RPMI8226 (cell line): ENCODE results near the gene MACROD2.

Source experiments
- DNase-seq: peaks from one replicate; pipeline ENCODE4 v3.0.0-alpha.2; 2015

The MACROD2 gene

GRCh38 chr20:15862178-15862577 is 1866.9 kb downstream of the MACROD2 start:
- no peak for DNase-seq

- DNase-seq = no peak
Observed at GRCh38 chr20:15863735-15864134, 1868.4 kb downstream of the MACROD2 start.

GRCh38 chr20:15865553-15865952 is 1870.2 kb downstream of the MACROD2 start:
- no peak for DNase-seq

GRCh38 chr20:15866916-15867730 is 1871.8 kb downstream of the MACROD2 start:
- DNase-seq = no peak

GRCh38 chr20:15867899-15868298 is 1872.6 kb downstream of the MACROD2 start:
- no peak for DNase-seq

GRCh38 chr20:15875446-15875845 is 1880.1 kb downstream of the MACROD2 start:
- DNase-seq = no peak

- no peak for DNase-seq
Observed at GRCh38 chr20:15882553-15882952, 1887.2 kb downstream of the MACROD2 start.

- DNase-seq = no peak
Observed at GRCh38 chr20:15886250-15886649, 1890.9 kb downstream of the MACROD2 start.

- no peak for DNase-seq
Observed at GRCh38 chr20:15887387-15887786, 1892.1 kb downstream of the MACROD2 start.

- DNase-seq = no peak
Observed at GRCh38 chr20:15889061-15889460, 1893.7 kb downstream of the MACROD2 start.

GRCh38 chr20:15889514-15890256 is 1894.4 kb downstream of the MACROD2 start:
- no peak for DNase-seq

GRCh38 chr20:15890407-15890982 is 1895.2 kb downstream of the MACROD2 start:
- DNase-seq = no peak

- no peak for DNase-seq
Observed at GRCh38 chr20:15895126-15895525, 1899.8 kb downstream of the MACROD2 start.

GRCh38 chr20:15895560-15896084 is 1900.3 kb downstream of the MACROD2 start:
- no peak for DNase-seq

GRCh38 chr20:15899967-15900366 is 1904.7 kb downstream of the MACROD2 start:
- no peak for DNase-seq

- no peak for DNase-seq
Observed at GRCh38 chr20:15900443-15900842, 1905.1 kb downstream of the MACROD2 start.

- DNase-seq = no peak
Observed at GRCh38 chr20:15902493-15902892, 1907.2 kb downstream of the MACROD2 start.

- no peak for DNase-seq
Observed at GRCh38 chr20:15905661-15906060, 1910.3 kb downstream of the MACROD2 start.

- no peak for DNase-seq
Observed at GRCh38 chr20:15909995-15910394, 1914.7 kb downstream of the MACROD2 start.

GRCh38 chr20:15911581-15911980 is 1916.3 kb downstream of the MACROD2 start:
- DNase-seq = no peak

GRCh38 chr20:15913391-15914025 is 1918.2 kb downstream of the MACROD2 start:
- no peak for DNase-seq

GRCh38 chr20:15916623-15917022 is 1921.3 kb downstream of the MACROD2 start:
- no peak for DNase-seq

GRCh38 chr20:15917283-15917682 is 1922.0 kb downstream of the MACROD2 start:
- no peak for DNase-seq
